ENCODE results near the gene SUN3.

The SUN3 gene

DNA sequence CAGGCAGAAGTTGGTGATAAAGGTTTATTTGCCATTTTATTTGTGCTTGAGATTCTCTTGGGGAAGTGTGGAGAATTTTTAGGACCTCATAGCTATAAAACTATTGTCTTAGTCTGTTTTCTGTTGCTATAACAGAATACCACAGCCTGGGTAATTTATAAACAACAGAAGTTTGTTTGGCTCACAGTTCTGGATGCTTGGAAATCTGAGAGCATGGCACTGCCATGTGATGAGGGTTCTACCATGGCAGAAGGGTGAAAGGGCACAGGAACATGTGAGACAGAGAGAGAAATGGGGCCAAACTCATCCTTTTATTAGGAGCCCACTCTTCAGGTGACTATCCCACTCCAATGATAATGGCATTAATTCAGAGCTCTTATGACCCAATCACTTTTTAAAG lies 12.3 kb downstream of the SUN3 start:
- no peak for DNase-seq (ENCODE audit: low spot score)
- TF ChIP-seq, protein P1, sequence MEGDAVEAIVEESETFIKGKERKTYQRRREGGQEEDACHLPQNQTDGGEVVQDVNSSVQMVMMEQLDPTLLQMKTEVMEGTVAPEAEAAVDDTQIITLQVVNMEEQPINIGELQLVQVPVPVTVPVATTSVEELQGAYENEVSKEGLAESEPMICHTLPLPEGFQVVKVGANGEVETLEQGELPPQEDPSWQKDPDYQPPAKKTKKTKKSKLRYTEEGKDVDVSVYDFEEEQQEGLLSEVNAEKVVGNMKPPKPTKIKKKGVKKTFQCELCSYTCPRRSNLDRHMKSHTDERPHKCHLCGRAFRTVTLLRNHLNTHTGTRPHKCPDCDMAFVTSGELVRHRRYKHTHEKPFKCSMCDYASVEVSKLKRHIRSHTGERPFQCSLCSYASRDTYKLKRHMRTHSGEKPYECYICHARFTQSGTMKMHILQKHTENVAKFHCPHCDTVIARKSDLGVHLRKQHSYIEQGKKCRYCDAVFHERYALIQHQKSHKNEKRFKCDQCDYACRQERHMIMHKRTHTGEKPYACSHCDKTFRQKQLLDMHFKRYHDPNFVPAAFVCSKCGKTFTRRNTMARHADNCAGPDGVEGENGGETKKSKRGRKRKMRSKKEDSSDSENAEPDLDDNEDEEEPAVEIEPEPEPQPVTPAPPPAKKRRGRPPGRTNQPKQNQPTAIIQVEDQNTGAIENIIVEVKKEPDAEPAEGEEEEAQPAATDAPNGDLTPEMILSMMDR (conservative IDR thresholded peaks at IDR 0.05; ENCODE audit: low read depth) = no peak
- CTCF ChIA-PET = interaction anchor here (0.6 kb wide), 1 partner anchor 12 kb away, joined by 3 read pairs; the partner anchor contains the start of gene SUN3
- H3K27ac ChIP-seq = no peak overlapping the region
- POLR2A ChIA-PET (ENCODE audit: low non-redundant PET) = no interaction called here

GRCh38 chr7:48011951-48012350 lies 17.0 kb downstream of the SUN3 start:
- ChIA-PET POLR2A (ENCODE audit: low non-redundant PET) (no interaction called here), CTCF (interaction anchor here (0.6 kb wide), 2 partner anchors 143 to 435 kb away, joined by 3 to 5 read pairs; no protein-coding TSS in a partner anchor)
- TF ChIP-seq, protein P1 (conservative IDR thresholded peaks at IDR 0.05; ENCODE audit: low read depth) = no peak
- H3K27ac ChIP-seq = no peak overlapping the region
- no peak for DNase-seq (ENCODE audit: low spot score)

DNA sequence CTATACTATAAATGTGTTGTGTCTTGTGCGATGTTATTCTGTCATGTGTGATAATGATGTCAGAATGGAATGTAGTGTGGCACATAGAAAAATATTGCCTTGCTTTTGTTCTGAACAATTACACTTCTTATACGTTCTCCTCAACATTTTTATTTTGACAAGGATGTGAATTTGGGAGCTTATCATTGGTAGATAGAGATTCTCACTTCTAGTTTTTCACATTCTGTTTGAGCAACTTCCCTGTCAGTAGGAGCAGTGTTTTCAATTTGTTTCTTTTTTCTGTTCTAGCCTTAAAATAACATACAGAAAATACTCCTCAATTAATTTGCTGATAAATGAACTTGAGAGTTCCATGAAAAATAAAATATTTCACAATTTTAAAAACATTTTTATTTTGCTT lies 17.6 kb downstream of the SUN3 start:
- ChIA-PET POLR2A (ENCODE audit: low non-redundant PET) (no interaction called here), CTCF (interaction anchor here (0.6 kb wide), 1 partner anchor 29 kb away, joined by 4 read pairs; no protein-coding TSS in a partner anchor)
- no peak overlapping the region for H3K27ac ChIP-seq
- TF ChIP-seq, protein P1 (conservative IDR thresholded peaks at IDR 0.05; ENCODE audit: low read depth) = no peak
- DNase-seq (ENCODE audit: low spot score) = no peak

DNA sequence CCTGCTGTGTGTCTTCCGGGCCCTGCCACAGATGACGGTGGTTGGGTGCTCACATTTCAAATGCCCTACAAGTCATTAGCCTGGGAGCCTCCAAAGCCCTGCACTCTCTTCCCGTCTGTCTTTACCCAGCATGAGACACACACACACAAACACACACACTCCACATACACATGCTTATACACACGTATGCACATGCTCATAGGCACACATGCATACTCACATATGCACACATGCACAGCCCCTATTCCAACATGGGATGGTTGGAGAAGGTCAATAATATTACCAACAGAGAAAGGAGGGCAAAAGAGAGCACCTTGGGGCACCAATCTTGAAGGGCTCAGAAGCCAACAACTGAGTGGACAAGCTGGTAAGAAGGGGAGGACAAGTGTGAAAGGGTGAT lies 19.0 kb downstream of the SUN3 start:
- ChIA-PET POLR2A (ENCODE audit: low non-redundant PET) (no interaction called here), CTCF (interaction anchor here (0.7 kb wide), 1 partner anchor 190 kb away, joined by 3 read pairs; no protein-coding TSS in a partner anchor)
- DNase-seq (ENCODE audit: low spot score) = no peak
- TF ChIP-seq, protein P1 (conservative IDR thresholded peaks at IDR 0.05; ENCODE audit: low read depth) = no peak
- H3K27ac ChIP-seq = no peak overlapping the region

GRCh38 chr7:48009257-48009656 lies 19.6 kb downstream of the SUN3 start:
- H3K27ac ChIP-seq = no peak overlapping the region
- TF ChIP-seq, protein P1 (conservative IDR thresholded peaks at IDR 0.05; ENCODE audit: low read depth) = no peak
- CTCF ChIA-PET = interaction anchor here (0.7 kb wide), 2 partner anchors 190 to 1721 kb away, joined by 3 to 5 read pairs; no protein-coding TSS in a partner anchor
- POLR2A ChIA-PET (ENCODE audit: low non-redundant PET) = no interaction called here
- no peak for DNase-seq (ENCODE audit: low spot score)

GRCh38 chr7:48006866-48007265 lies 22.0 kb downstream of the SUN3 start:
- ChIA-PET CTCF (no interaction called here), POLR2A (ENCODE audit: low non-redundant PET) (no interaction called here)
- TF ChIP-seq, protein P1 (conservative IDR thresholded peaks at IDR 0.05; ENCODE audit: low read depth) = no peak
- no peak overlapping the region for H3K27ac ChIP-seq
- DNase-seq (ENCODE audit: low spot score) = no peak

Data from RWPE1 (cell line).